ENCODE results near the gene PTPRM.

DNA sequence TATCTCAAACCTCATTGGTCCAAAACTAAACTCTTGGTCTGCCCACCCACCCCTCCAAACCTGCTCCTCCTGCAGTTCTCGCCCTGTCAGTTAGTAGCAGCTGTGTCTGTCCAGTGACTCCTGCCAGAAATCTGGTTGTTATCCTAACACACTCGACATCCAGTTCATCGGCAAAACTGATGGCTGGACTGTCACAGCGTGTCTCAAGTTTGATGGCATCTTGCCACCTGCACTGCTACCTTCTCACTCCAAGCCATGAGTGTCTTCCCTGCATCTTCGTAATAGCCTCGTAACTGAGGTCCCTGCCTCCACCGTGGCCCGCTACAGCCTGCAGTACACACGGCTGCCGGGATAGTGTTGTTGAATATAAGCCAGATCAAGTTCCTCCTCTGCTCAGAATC is 572.0 kb downstream of the PTPRM start:
- TF ChIP-seq POLR2A (IDR thresholded peaks at IDR 0.05; ENCODE audit: low read depth, low read length), result no peak
- no peak for TF ChIP-seq POLR2AphosphoS5 (IDR thresholded peaks at IDR 0.05; ENCODE audit: low read depth, low read length)
- TF ChIP-seq TAF1 (IDR thresholded peaks at IDR 0.05; ENCODE audit: low read depth, low read length), result no peak
- no peak for TF ChIP-seq SPI1 (IDR thresholded peaks at IDR 0.05; ENCODE audit: low read depth, low read length)
- TF ChIP-seq POU2F2 (IDR thresholded peaks at IDR 0.05; ENCODE audit: low read depth, low read length), result no peak

All from GM12891 (cell line).